K562 (cell line): ENCODE results near the gene TXN. TPM values are rescaled to one million over a fixed set of nuclear protein-coding genes. Genes with fewer than 3 reads are reported as not detected.
A peak's percentile ranks its signal among the peaks of the same experiment; 100 is the strongest.

Source experiments
- ARHGAP35 ChIP-seq: fragments of 450-650 bp; IDR thresholded peaks from 2 replicates; pipeline ENCODE4 v1.6.1; 2018; ENCODE audit not compliant: partially characterized antibody
- CC2D1A ChIP-seq: fragments of 450-650 bp; IDR thresholded peaks from 2 replicates; pipeline ENCODE4 v1.6.1; 2017; ENCODE audit warnings: mild to moderate bottlenecking
- HOXB6 ChIP-seq: fragments of 250-450 bp; sonication (Bioruptor Pico); IDR thresholded peaks from 2 replicates; pipeline ENCODE4 v1.5.1; 2022; ENCODE audit warnings: mild to moderate bottlenecking, borderline replicate concordance
- NCOA2 ChIP-seq, 2 experiments: fragments of 450-650 bp; IDR thresholded peaks; 2 replicates each; pipeline ENCODE4 v1.6.1; 2018; ENCODE audit warnings: mild to moderate bottlenecking in 2 of 2, moderate library complexity in 1 of 2; ENCODE audit not compliant: partially characterized antibody in 2 of 2
- NCOA6 ChIP-seq: fragments of 450-650 bp; IDR thresholded peaks from 2 replicates; pipeline ENCODE4 v1.6.1; 2017; ENCODE audit warnings: mild to moderate bottlenecking
- PHF21A ChIP-seq: fragments of 450-650 bp; IDR thresholded peaks from 2 replicates; pipeline ENCODE4 v1.6.1; 2017; ENCODE audit warnings: low read depth, borderline replicate concordance
- RBM17 ChIP-seq: fragments of 200-400 bp; formaldehyde crosslinking; IDR thresholded peaks from 2 replicates; pipeline ENCODE4 v1.6.1; 2017; ENCODE audit warnings: low read depth, mild to moderate bottlenecking, low read length, borderline replicate concordance
- SAFB2 ChIP-seq: fragments of 200-400 bp; formaldehyde crosslinking; IDR thresholded peaks from 2 replicates; pipeline ENCODE4 v1.6.1; 2018; ENCODE audit warnings: borderline replicate concordance, low read length, low read depth, moderate library complexity; ENCODE audit not compliant: severe bottlenecking
- TEAD4 ChIP-seq, 2 experiments: sonication (generic) in 1 of 2; formaldehyde crosslinking in 1 of 2; IDR thresholded peaks; 2 replicates each; pipeline versions ENCODE4 v1.6.1 to v1.8.0; 2012 to 2022; ENCODE audit warnings: borderline replicate concordance in 1 of 2, inconsistent platforms in 1 of 2, low read length in 1 of 2, mild to moderate bottlenecking in 1 of 2, missing genetic modification reagents in 1 of 2
- TOE1 ChIP-seq, 2 experiments: fragments of 450-650 bp in 1 of 2; sonication (generic) in 1 of 2; formaldehyde crosslinking in 1 of 2; IDR thresholded peaks; 2 replicates each; pipeline versions ENCODE4 v1.7.1 to v1.8.0; 2016 to 2022; ENCODE audit warnings: borderline replicate concordance in 2 of 2, mild to moderate bottlenecking in 2 of 2, antibody characterized with exemption in 1 of 2, inconsistent platforms in 1 of 2, low read depth in 1 of 2, missing genetic modification reagents in 1 of 2, moderate library complexity in 1 of 2
- TRIM24 ChIP-seq, 2 experiments: fragments of 450-650 bp; IDR thresholded peaks; 2 replicates each; pipeline ENCODE4 v1.6.1; 2016
- ZNF3 ChIP-seq: fragments of 250-450 bp; sonication (Bioruptor Pico); IDR thresholded peaks from 2 replicates; pipeline ENCODE4 v1.5.0; 2021; ENCODE audit warnings: mild to moderate bottlenecking, moderate library complexity
- ZNF316 ChIP-seq: fragments of 450-650 bp; IDR thresholded peaks from 2 replicates; pipeline ENCODE4 v1.6.1; 2016
- ZNF717 ChIP-seq: fragments of 250-450 bp; sonication (Bioruptor Pico); IDR thresholded peaks from 2 replicates; pipeline ENCODE4 v1.5.0; 2021
- polyA plus RNA-seq, 8 experiments: library from polyadenylated mRNA; depleted of rRNA in 4 of 8; stranded (reverse) in 5 of 8; unstranded in 3 of 8; fragments of >200 nt; fragmentation: Nextera tagmentation in 2 of 8; fragmentation: Illumina TruSeq in 1 of 8; extraction: Ambion mirVana in 2 of 8; extraction: Trizol in 1 of 8; gene quantifications; 2 replicates each; pipeline versions ENCODE4 v1.2.1 to v1.2.3, GENCODE V29; 2011 to 2014; ENCODE audit warnings: inconsistent platforms in 1 of 8, missing spikeins in 1 of 8
- total RNA-seq, 7 experiments: library from RNA; depleted of rRNA in 6 of 7; stranded (reverse); fragments of >200 nt in 6 of 7; fragmentation: Illumina TruSeq in 2 of 7; extraction: Trizol in 2 of 7; gene quantifications; 2 replicates each; pipeline versions ENCODE4 v1.2.1 to v1.2.3, GENCODE V29; 2011 to 2021; ENCODE audit warnings: low replicate concordance in 1 of 7
- TF ChIP-seq, protein P1 (sequence below): fragments of 250-450 bp; sonication (Bioruptor Pico); IDR thresholded peaks from 2 replicates; pipeline ENCODE4 v1.4.0; 2020; ENCODE audit warnings: borderline replicate concordance
- TF ChIP-seq, protein P2 (sequence below): sonication (generic); formaldehyde crosslinking; IDR thresholded peaks from 2 replicates; pipeline ENCODE4 v1.8.1; 2023; ENCODE audit warnings: mild to moderate bottlenecking, missing genetic modification reagents
- TF ChIP-seq, protein P3 (sequence below): IDR thresholded peaks from 2 replicates; pipeline ENCODE4 v1.6.1; 2012; ENCODE audit warnings: low read depth, low read length, improper control_type of control experiment, borderline replicate concordance
- TF ChIP-seq, protein P4 (sequence below): fragments of 250-450 bp; sonication (Bioruptor Pico); IDR thresholded peaks from 2 replicates; pipeline ENCODE4 v1.4.0; 2020; ENCODE audit warnings: mild to moderate bottlenecking, moderate library complexity, borderline replicate concordance

Gene TXN
- total and polyA plus RNA-seq, 9 of the 15 experiments (the other 6 are each of a cell fraction or from before 2014, with no cell fraction given): 272 to 1,596 (median 514) TPM

DNA sequence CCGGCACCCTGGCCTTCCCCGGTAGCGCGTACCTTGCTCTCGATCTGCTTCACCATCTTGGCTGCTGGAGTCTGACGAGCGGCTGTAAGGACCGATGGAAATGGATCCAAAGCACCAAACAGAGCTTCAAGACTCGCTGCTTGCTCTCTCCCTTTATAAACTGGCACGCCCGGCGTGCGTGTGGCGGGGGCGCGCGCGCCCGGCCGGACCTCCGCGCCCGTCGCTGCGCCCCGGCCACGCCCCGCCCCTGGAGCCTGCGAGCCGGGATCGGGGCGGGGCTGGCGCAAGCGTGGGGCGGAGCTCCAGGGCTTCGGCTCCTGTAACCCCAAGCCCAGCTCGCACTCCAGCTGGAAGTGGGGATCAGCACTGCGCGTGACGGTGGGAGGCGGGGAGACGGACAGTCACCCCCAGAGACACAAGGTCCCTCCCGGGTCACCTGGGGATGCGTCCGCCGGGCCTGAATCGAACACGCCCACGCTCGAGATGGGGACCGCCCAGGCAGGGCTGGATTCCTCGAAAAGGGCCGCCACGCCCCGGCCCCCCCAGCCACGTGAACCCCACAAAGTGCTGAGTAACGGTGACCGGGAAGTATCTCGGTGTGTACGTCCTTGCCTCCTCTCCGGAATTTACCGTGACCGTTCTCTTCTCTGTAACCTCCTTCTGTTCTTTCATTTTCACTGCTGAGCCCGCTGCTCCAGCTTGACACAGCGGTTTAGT lies at the start of gene TXN (continued):
- TF ChIP-seq, protein P1, sequence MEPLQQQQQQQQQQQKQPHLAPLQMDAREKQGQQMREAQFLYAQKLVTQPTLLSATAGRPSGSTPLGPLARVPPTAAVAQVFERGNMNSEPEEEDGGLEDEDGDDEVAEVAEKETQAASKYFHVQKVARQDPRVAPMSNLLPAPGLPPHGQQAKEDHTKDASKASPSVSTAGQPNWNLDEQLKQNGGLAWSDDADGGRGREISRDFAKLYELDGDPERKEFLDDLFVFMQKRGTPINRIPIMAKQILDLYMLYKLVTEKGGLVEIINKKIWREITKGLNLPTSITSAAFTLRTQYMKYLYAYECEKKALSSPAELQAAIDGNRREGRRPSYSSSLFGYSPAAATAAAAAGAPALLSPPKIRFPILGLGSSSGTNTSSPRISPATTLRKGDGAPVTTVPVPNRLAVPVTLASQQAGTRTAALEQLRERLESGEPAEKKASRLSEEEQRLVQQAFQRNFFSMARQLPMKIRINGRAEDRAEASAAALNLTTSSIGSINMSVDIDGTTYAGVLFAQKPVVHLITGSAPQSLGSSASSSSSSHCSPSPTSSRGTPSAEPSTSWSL: no peak
- TF ChIP-seq ARHGAP35 (no peak), PHF21A (no peak), RBM17 (no peak), NCOA6 (no peak), NCOA2 (IDR thresholded peaks at IDR 0.05; ENCODE audit: partially characterized antibody in 2 of 2) (no peak), CC2D1A (no peak), HOXB6 (CRISPR knock-in tag) (no peak), ZNF717 (CRISPR knock-in tag) (no peak), TRIM24 (IDR thresholded peaks at IDR 0.05) (peak; percentile 9 to 77; a peak in 3 of 4 replicates), TEAD4 (IDR thresholded peaks at IDR 0.05; ENCODE audit: low read length) (peak; percentile 42), TEAD4 (CRISPR knock-in tag; IDR thresholded peaks at IDR 0.05; ENCODE audit: borderline replicate concordance) (no peak), SAFB2 (no peak), ZNF316 (peak; percentile 99), ZNF3 (CRISPR knock-in tag) (no peak), TOE1 (IDR thresholded peaks at IDR 0.05; ENCODE audit: borderline replicate concordance) (peak; percentile 85), TOE1 (CRISPR knock-in tag; IDR thresholded peaks at IDR 0.05; ENCODE audit: borderline replicate concordance, low read depth) (no peak)
- TF ChIP-seq, protein P2, sequence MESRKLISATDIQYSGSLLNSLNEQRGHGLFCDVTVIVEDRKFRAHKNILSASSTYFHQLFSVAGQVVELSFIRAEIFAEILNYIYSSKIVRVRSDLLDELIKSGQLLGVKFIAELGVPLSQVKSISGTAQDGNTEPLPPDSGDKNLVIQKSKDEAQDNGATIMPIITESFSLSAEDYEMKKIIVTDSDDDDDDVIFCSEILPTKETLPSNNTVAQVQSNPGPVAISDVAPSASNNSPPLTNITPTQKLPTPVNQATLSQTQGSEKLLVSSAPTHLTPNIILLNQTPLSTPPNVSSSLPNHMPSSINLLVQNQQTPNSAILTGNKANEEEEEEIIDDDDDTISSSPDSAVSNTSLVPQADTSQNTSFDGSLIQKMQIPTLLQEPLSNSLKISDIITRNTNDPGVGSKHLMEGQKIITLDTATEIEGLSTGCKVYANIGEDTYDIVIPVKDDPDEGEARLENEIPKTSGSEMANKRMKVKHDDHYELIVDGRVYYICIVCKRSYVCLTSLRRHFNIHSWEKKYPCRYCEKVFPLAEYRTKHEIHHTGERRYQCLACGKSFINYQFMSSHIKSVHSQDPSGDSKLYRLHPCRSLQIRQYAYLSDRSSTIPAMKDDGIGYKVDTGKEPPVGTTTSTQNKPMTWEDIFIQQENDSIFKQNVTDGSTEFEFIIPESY (CRISPR knock-in tag): no peak; the same call in 1 of the 2 replicates
- TF ChIP-seq, protein P3, sequence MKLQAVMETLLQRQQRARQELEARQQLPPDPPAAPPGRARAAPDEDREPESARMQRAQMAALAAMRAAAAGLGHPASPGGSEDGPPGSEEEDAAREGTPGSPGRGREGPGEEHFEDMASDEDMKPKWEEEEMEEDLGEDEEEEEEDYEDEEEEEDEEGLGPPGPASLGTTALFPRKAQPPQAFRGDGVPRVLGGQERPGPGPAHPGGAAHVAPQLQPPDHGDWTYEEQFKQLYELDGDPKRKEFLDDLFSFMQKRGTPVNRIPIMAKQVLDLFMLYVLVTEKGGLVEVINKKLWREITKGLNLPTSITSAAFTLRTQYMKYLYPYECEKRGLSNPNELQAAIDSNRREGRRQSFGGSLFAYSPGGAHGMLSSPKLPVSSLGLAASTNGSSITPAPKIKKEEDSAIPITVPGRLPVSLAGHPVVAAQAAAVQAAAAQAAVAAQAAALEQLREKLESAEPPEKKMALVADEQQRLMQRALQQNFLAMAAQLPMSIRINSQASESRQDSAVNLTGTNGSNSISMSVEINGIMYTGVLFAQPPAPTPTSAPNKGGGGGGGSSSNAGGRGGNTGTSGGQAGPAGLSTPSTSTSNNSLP: no peak
- TF ChIP-seq, protein P4, sequence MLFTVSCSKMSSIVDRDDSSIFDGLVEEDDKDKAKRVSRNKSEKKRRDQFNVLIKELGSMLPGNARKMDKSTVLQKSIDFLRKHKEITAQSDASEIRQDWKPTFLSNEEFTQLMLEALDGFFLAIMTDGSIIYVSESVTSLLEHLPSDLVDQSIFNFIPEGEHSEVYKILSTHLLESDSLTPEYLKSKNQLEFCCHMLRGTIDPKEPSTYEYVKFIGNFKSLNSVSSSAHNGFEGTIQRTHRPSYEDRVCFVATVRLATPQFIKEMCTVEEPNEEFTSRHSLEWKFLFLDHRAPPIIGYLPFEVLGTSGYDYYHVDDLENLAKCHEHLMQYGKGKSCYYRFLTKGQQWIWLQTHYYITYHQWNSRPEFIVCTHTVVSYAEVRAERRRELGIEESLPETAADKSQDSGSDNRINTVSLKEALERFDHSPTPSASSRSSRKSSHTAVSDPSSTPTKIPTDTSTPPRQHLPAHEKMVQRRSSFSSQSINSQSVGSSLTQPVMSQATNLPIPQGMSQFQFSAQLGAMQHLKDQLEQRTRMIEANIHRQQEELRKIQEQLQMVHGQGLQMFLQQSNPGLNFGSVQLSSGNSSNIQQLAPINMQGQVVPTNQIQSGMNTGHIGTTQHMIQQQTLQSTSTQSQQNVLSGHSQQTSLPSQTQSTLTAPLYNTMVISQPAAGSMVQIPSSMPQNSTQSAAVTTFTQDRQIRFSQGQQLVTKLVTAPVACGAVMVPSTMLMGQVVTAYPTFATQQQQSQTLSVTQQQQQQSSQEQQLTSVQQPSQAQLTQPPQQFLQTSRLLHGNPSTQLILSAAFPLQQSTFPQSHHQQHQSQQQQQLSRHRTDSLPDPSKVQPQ: no peak
